ENCODE results near the gene DYRK1A. TPM values are rescaled to one million over a fixed set of nuclear protein-coding genes. Genes with fewer than 3 reads are reported as not detected.

The DYRK1A gene
- total RNA-seq, 1 donor from 2014 or later: 108 TPM

DNA sequence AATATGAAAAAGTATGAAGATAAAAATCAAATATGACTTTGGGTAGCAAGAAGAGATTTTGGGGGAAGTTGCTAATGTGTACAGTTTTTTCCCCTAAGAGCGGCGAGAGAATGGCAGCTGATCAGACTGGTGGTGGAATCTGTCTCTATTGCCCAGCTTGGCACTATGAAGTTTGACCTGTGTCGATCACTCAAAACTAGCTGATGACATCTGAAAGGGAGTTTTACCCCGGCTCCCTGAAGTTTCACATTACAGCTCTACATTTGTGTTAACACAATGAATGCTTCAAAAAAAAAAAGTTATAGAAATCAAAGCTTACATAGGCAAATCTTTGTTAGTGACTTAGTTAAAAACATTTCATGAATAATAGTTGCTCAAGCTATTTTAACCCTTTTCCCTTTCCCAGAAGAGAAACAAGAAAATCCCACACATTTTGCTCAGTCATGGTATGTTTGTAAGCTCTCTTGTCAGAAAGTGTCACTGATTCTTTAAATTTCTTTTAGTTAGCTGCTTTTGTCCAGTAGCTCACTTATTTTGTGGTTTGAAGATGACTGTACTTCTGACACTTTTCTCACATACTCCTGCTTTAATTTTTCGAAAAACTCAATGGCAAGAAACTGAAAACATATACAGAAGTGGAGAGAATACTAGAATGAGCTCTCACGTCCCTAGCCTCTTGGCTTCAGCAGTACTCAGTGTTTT is 41.3 kb downstream of the DYRK1A start:
- Histone ChIP-seq H3K27ac (no peak overlapping the region), H3K9ac (no peak overlapping the region)

GRCh38 chr21:37408464-37409193 is 42.1 kb downstream of the DYRK1A start:
- no peak overlapping the region for H3K27ac ChIP-seq
- H3K4me3 ChIP-seq: no peak overlapping the region
- H3K4me3 Mint-ChIP-seq: no peak overlapping the region

More for the DNA sequence above, 41.3 kb downstream of the DYRK1A start:
- Histone ChIP-seq H3F3A (ENCODE audit: low read depth) (no peaks in the 10 kb centered on the region), H3K79me2 (ENCODE audit: low read depth) (peaks cover 100% of the 10 kb centered on the region), H3K27me3 (no peaks in the 10 kb centered on the region), H3K4me2 (no peak overlapping the region), H4K20me1 (ENCODE audit: low read depth) (peaks cover 99% of the 10 kb centered on the region), H3K4me1 (peaks cover 28% of the 10 kb centered on the region), H3K9me3 (ENCODE audit: low read depth) (no peaks in the 10 kb centered on the region), H3K36me3 (no peaks in the 10 kb centered on the region), H2AFZ (replicated peaks) (no peak overlapping the region), H3K4me3 (no peak overlapping the region)
- Mint-ChIP-seq H3K27me3 (ENCODE audit: insufficient read depth, low read depth) (peaks cover 3% of the 10 kb centered on the region), H3K27ac (no peak overlapping the region), H3K9me3 (peaks cover 36% of the 10 kb centered on the region), H3K36me3 (peaks cover 50% of the 10 kb centered on the region), H3K4me1 (peaks cover 13% of the 10 kb centered on the region), H3K4me3 (no peak overlapping the region)
- no peak for DNase-seq (ENCODE audit: low spot score)
- TF ChIP-seq EZH2phosphoT487 (IDR thresholded peaks at IDR 0.05): no peak
- TF ChIP-seq EZH2 (IDR thresholded peaks at IDR 0.05): no peak

GRCh38 chr21:37410639-37411038 is 44.1 kb downstream of the DYRK1A start:
- peaks cover 36% of the 10 kb centered on the region for H3K36me3 Mint-ChIP-seq
- H3K9me3 Mint-ChIP-seq: peaks cover 13% of the 10 kb centered on the region
- H3K27ac ChIP-seq: no peak overlapping the region
- no peaks in the 10 kb centered on the region for H3K27me3 ChIP-seq
- no peak overlapping the region for H3K9ac ChIP-seq
- H3K4me3 ChIP-seq: no peak overlapping the region
- peaks cover 15% of the 10 kb centered on the region for H3K4me1 ChIP-seq
- DNase-seq (ENCODE audit: low spot score): no peak
- H3K27me3 Mint-ChIP-seq (ENCODE audit: insufficient read depth, low read depth): no peaks in the 10 kb centered on the region
- TF ChIP-seq EZH2phosphoT487 (IDR thresholded peaks at IDR 0.05) (no peak), CTCF (IDR thresholded peaks at IDR 0.05) (no peak), EZH2 (IDR thresholded peaks at IDR 0.05) (no peak)
- no peak overlapping the region for H3K27ac Mint-ChIP-seq
- H3K4me2 ChIP-seq: no peak overlapping the region
- peaks cover 12% of the 10 kb centered on the region for H3K4me1 Mint-ChIP-seq
- H4K20me1 ChIP-seq (ENCODE audit: low read depth): peaks cover 99% of the 10 kb centered on the region
- no peaks in the 10 kb centered on the region for H3F3A ChIP-seq (ENCODE audit: low read depth)
- H3K36me3 ChIP-seq: no peaks in the 10 kb centered on the region
- no peak overlapping the region for H3K4me3 Mint-ChIP-seq
- H2AFZ ChIP-seq (replicated peaks): no peak overlapping the region
- H3K9me3 ChIP-seq (ENCODE audit: low read depth): no peaks in the 10 kb centered on the region
- peaks cover 100% of the 10 kb centered on the region for H3K79me2 ChIP-seq (ENCODE audit: low read depth)

More at GRCh38 chr21:37408464-37409193, 42.1 kb downstream of the DYRK1A start:
- peaks cover 28% of the 10 kb centered on the region for H3K4me1 ChIP-seq
- H2AFZ ChIP-seq (replicated peaks): no peak overlapping the region
- no peaks in the 10 kb centered on the region for H3K27me3 ChIP-seq
- H3K4me2 ChIP-seq: no peak overlapping the region
- H3K79me2 ChIP-seq (ENCODE audit: low read depth): peaks cover 100% of the 10 kb centered on the region
- peaks cover 46% of the 10 kb centered on the region for H3K36me3 Mint-ChIP-seq
- peaks cover 99% of the 10 kb centered on the region for H4K20me1 ChIP-seq (ENCODE audit: low read depth)
- no peaks in the 10 kb centered on the region for H3K36me3 ChIP-seq
- no peaks in the 10 kb centered on the region for H3F3A ChIP-seq (ENCODE audit: low read depth)
- H3K9ac ChIP-seq: no peak overlapping the region
- peaks cover 1% of the 10 kb centered on the region for H3K27me3 Mint-ChIP-seq (ENCODE audit: insufficient read depth, low read depth)
- no peak for DNase-seq (ENCODE audit: low spot score)
- peaks cover 30% of the 10 kb centered on the region for H3K9me3 Mint-ChIP-seq
- H3K9me3 ChIP-seq (ENCODE audit: low read depth): no peaks in the 10 kb centered on the region
- TF ChIP-seq EZH2 (IDR thresholded peaks at IDR 0.05): no peak
- H3K27ac Mint-ChIP-seq: no peak overlapping the region
- H3K4me1 Mint-ChIP-seq: peaks cover 14% of the 10 kb centered on the region

DNA sequence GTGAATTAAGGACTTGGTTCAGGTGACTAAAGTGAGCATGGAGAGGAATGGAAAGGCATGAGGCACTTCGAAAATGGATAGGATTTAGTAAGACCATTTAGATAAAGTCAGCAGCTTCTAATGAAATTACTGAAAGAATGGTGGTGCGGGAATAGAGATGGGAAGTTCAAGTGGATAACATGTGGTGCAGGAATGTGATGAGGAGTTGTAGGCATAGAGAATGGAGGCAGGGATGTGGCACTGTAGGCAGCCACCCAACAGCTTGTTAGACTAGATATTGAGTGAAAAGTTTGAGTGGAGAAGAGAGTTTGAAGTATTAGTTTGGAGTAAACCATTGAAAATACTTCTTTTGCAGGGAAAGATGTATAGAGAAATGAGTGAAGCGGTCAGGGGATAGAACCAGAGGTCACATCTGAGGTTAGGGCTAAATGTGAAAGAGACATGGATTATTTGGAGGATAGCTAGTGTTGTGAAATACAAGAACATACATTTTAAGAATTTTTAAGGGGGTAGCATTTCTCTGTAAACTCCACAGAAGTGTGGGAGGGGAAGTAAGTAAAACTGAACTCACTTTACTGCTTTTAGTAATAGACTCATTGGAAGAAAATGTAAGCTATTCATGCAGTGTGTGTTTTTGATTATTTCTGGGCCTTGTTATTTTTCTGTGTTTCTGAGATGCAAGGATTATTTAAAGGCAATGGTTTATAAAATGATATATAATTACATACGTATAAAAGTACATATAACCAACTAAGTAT is 46.2 kb downstream of the DYRK1A start:
- H3K27me3 ChIP-seq: no peaks in the 10 kb centered on the region
- H3K4me3 ChIP-seq: no peak overlapping the region
- no peaks in the 10 kb centered on the region for H3K36me3 ChIP-seq
- peaks cover 100% of the 10 kb centered on the region for H3K79me2 ChIP-seq (ENCODE audit: low read depth)
- H3K27ac ChIP-seq: no peak overlapping the region
- no peaks in the 10 kb centered on the region for H3F3A ChIP-seq (ENCODE audit: low read depth)
- H2AFZ ChIP-seq (replicated peaks): no peak overlapping the region
- DNase-seq (ENCODE audit: low spot score): no peak
- H3K4me2 ChIP-seq: no peak overlapping the region
- Mint-ChIP-seq H3K9me3 (peaks cover 18% of the 10 kb centered on the region), H3K27me3 (ENCODE audit: insufficient read depth, low read depth) (no peaks in the 10 kb centered on the region), H3K36me3 (peaks cover 33% of the 10 kb centered on the region), H3K27ac (no peak overlapping the region), H3K4me1 (peaks cover 12% of the 10 kb centered on the region), H3K4me3 (no peak overlapping the region)
- no peak overlapping the region for H3K9ac ChIP-seq
- H3K9me3 ChIP-seq (ENCODE audit: low read depth): no peaks in the 10 kb centered on the region
- H3K4me1 ChIP-seq: peaks cover 9% of the 10 kb centered on the region
- peaks cover 99% of the 10 kb centered on the region for H4K20me1 ChIP-seq (ENCODE audit: low read depth)
- TF ChIP-seq EZH2phosphoT487 (IDR thresholded peaks at IDR 0.05) (no peak), CTCF (IDR thresholded peaks at IDR 0.05) (no peak)

All from neural progenitor cell (in vitro differentiated cells).